ENCODE results near the gene G2E3. TPM values are rescaled to one million over a fixed set of nuclear protein-coding genes. Genes with fewer than 3 reads are reported as not detected.

G2E3 gene
- polyA plus RNA-seq, 1 experiment, result 7.5 TPM

DNA sequence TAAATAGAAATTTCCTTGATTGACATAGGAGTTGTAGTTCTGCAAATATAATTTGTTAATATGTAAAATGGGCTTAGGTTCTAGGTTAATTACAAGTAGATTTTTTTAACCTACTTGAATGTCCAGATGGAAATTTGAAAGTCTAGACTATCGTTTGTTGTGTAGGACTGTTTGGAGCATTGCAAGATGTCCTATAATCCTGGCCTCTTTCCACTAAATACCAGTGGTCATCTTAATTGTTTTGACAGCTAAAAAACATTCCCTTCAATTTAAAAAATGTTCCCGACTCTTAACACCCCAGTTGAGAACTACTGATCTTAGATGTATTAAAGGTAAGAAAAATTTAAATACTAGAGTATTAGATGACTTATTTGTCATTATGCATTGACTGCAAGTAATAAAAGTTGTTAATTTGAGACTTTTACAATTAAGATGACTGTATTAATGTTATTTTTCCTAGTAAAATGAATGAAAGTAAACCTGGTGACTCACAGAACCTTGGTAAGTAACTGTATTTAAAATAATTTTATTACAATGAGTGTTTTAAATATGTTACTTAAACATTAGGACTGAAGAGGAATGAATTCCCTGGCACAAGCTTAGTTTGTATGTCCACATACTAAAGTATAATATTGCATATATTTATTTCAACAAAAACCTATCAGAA lies 21.8 kb downstream of the G2E3 start:
- CTCF ChIA-PET, result no interaction called here

DNA sequence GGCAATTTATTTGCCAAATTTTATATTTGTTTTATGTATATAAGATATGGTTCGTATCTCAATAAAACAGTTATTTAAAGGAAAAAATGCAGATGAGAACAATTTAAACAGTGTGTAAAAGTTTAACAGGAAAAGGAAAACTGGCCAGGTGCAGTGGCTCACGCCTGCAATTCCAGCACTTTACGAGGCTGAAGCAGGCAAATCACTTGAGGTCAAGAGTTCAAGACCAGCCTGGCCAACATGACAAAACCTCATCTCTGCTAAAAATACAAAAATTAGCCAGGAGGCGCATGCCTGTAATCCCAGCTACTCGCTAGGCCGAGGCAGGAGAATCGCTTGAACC lies 22.3 kb downstream of the G2E3 start:
- Histone ChIP-seq H3K36me3 (ENCODE audit: control insufficient read depth, insufficient read depth, low read length) (no peaks in the 10 kb centered on the region), H3K4me3 (ENCODE audit: low read depth, low read length) (no peak overlapping the region), H3K27me3 (ENCODE audit: control insufficient read depth, insufficient read depth, low read length) (no peaks in the 10 kb centered on the region)
- POLR2A ChIA-PET, result no interaction called here
- DNase-seq (ENCODE audit: low read depth), result no peak
- no peak for TF ChIP-seq CTCF (IDR thresholded peaks at IDR 0.05; ENCODE audit: insufficient read depth, low read depth, low read length)
- CTCF ChIA-PET, result no interaction called here

More for the DNA sequence above, 21.8 kb downstream of the G2E3 start:
- POLR2A ChIA-PET, result no interaction called here
- DNase-seq (ENCODE audit: low read depth), result no peak
- Histone ChIP-seq H3K36me3 (ENCODE audit: control insufficient read depth, insufficient read depth, low read length) (no peaks in the 10 kb centered on the region), H3K27me3 (ENCODE audit: control insufficient read depth, insufficient read depth, low read length) (no peaks in the 10 kb centered on the region), H3K4me3 (ENCODE audit: low read depth, low read length) (no peak overlapping the region)
- no peak for TF ChIP-seq CTCF (IDR thresholded peaks at IDR 0.05; ENCODE audit: insufficient read depth, low read depth, low read length)

- CTCF ChIA-PET, result interaction anchor here (1.0 kb wide), 1 partner anchor 9 kb away, joined by 3 read pairs; no protein-coding TSS in a partner anchor
- Histone ChIP-seq H3K4me3 (ENCODE audit: low read depth, low read length) (no peak overlapping the region), H3K36me3 (ENCODE audit: control insufficient read depth, insufficient read depth, low read length) (no peaks in the 10 kb centered on the region), H3K27me3 (ENCODE audit: control insufficient read depth, insufficient read depth, low read length) (no peaks in the 10 kb centered on the region)
- no peak for TF ChIP-seq CTCF (IDR thresholded peaks at IDR 0.05; ENCODE audit: insufficient read depth, low read depth, low read length)
- DNase-seq (ENCODE audit: low read depth), result no peak
- POLR2A ChIA-PET, result no interaction called here
Observed at GRCh38 chr14:30582376-30582775, 23.4 kb downstream of the G2E3 start.

- Histone ChIP-seq H3K27me3 (ENCODE audit: control insufficient read depth, insufficient read depth, low read length) (no peaks in the 10 kb centered on the region), H3K4me3 (ENCODE audit: low read depth, low read length) (no peak overlapping the region), H3K36me3 (ENCODE audit: control insufficient read depth, insufficient read depth, low read length) (no peaks in the 10 kb centered on the region)
- no peak for TF ChIP-seq CTCF (IDR thresholded peaks at IDR 0.05; ENCODE audit: insufficient read depth, low read depth, low read length)
- ChIA-PET POLR2A (interaction anchor here (0.6 kb wide), 1 partner anchor 13 kb away, joined by 3 read pairs; no protein-coding TSS in a partner anchor), CTCF (no interaction called here)
- no peak for DNase-seq (ENCODE audit: low read depth)
Observed at GRCh38 chr14:30584058-30584630, 25.2 kb downstream of the G2E3 start.

GRCh38 chr14:30585204-30585603 lies 26.2 kb downstream of the G2E3 start:
- H3K4me3 ChIP-seq (ENCODE audit: low read depth, low read length), result no peak overlapping the region
- no peaks in the 10 kb centered on the region for H3K27me3 ChIP-seq (ENCODE audit: control insufficient read depth, insufficient read depth, low read length)
- no peak for DNase-seq (ENCODE audit: low read depth)
- H3K36me3 ChIP-seq (ENCODE audit: control insufficient read depth, insufficient read depth, low read length), result no peaks in the 10 kb centered on the region
- TF ChIP-seq CTCF (IDR thresholded peaks at IDR 0.05; ENCODE audit: insufficient read depth, low read depth, low read length), result no peak
- CTCF ChIA-PET, result no interaction called here
- POLR2A ChIA-PET, result no interaction called here

All from BJ (cell line).